Nephron progenitor cell (in vitro differentiated cells): ENCODE data around the gene RIBC2.

Source experiments
- DNase-seq: peaks from one replicate; pipeline ENCODE4 v3.0.0; 2021
- H3K27ac Mint-ChIP-seq: 2 replicates; pipeline ENCODE4 v1.8.0; 2021; ENCODE audit warnings: mild to moderate bottlenecking, moderate library complexity, mixed read lengths
- H3K27me3 Mint-ChIP-seq: 2 replicates; pipeline ENCODE4 v1.8.0; 2021; ENCODE audit warnings: mild to moderate bottlenecking, low read depth, mixed read lengths; ENCODE audit not compliant: poor library complexity
- H3K36me3 Mint-ChIP-seq: 2 replicates; pipeline ENCODE4 v1.8.0; 2021; ENCODE audit warnings: low read depth, mixed read lengths
- H3K4me1 Mint-ChIP-seq: 2 replicates; pipeline ENCODE4 v1.8.0; 2021; ENCODE audit warnings: mixed read lengths
- H3K4me3 Mint-ChIP-seq: 2 replicates; pipeline ENCODE4 v1.8.0; 2021; ENCODE audit warnings: mild to moderate bottlenecking, moderate library complexity, mixed read lengths
- H3K9me3 Mint-ChIP-seq: 2 replicates; pipeline ENCODE4 v1.8.0; 2021; ENCODE audit warnings: mild to moderate bottlenecking, moderate library complexity, mixed read lengths
- CTCF ChIP-seq: fragments of 200-600 bp; sonication (generic); IDR thresholded peaks from 2 replicates; pipeline ENCODE4 v1.5.0; 2021; ENCODE audit warnings: antibody characterized with exemption

RIBC2 gene

DNA sequence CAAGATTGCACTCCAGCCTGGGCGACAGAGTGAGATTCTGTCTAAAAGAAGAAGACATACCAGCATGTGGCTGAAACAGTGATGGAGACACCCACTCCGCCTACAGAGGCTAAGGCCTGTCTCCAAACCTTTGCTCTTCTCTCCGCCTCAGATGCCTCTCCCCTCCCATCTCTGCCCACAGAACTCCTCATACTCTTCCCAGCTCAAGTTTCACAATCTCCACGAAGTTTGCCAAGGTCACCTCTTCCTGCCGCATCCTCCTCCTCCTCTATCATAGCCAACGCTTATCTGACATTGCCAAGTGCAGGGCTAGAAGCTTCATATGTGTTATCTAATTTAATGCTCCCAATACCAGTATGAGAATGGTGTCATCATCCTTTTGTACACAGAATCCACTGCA lies 63.3 kb downstream of the RIBC2 start:
- no peak for TF ChIP-seq CTCF
- Mint-ChIP-seq H3K36me3 (no peaks in the 10 kb centered on the region), H3K4me3 (no peak overlapping the region), H3K27ac (no peak overlapping the region), H3K9me3 (peaks cover 10% of the 10 kb centered on the region), H3K4me1 (peaks cover 41% of the 10 kb centered on the region), H3K27me3 (peaks cover 14% of the 10 kb centered on the region)
- no peak for DNase-seq

GRCh38 chr22:45477366-45478107 lies 64.0 kb downstream of the RIBC2 start:
- Mint-ChIP-seq H3K27ac (no peak overlapping the region), H3K27me3 (peaks cover 14% of the 10 kb centered on the region), H3K4me3 (no peak overlapping the region), H3K9me3 (peaks cover 10% of the 10 kb centered on the region), H3K4me1 (peaks cover 48% of the 10 kb centered on the region), H3K36me3 (no peaks in the 10 kb centered on the region)
- DNase-seq, result no peak
- TF ChIP-seq CTCF, result no peak

- Mint-ChIP-seq H3K4me3 (no peak overlapping the region), H3K36me3 (no peaks in the 10 kb centered on the region), H3K27ac (no peak overlapping the region), H3K9me3 (peaks cover 10% of the 10 kb centered on the region), H3K4me1 (peaks cover 52% of the 10 kb centered on the region), H3K27me3 (peaks cover 14% of the 10 kb centered on the region)
- TF ChIP-seq CTCF, result no peak
- no peak for DNase-seq
Observed at GRCh38 chr22:45478108-45478771, 64.7 kb downstream of the RIBC2 start.

DNA sequence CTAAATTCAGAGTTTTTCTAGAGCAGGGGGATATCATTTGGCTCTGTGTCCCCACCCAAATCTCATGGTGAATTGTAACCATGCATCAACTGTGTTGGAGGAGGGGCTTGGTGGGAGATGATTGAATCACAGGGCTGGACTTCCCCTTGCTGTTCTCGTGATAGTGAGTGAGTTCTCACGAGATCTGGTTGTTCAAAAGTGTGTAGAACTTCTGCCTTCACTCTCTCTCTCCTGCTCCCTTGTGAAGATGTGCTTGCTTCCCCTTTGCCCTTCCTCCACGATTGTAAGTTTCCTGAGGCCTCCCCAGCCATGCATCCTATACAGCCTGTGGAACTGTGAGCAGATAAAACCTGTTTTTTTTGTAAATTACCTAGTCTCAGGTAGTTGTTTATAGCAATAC lies 67.2 kb downstream of the RIBC2 start:
- Mint-ChIP-seq H3K27me3 (peaks cover 8% of the 10 kb centered on the region), H3K27ac (no peak overlapping the region), H3K4me3 (no peak overlapping the region), H3K36me3 (no peaks in the 10 kb centered on the region), H3K9me3 (peaks cover 19% of the 10 kb centered on the region), H3K4me1 (peaks cover 44% of the 10 kb centered on the region)
- DNase-seq, result no peak
- TF ChIP-seq CTCF, result no peak

GRCh38 chr22:45481661-45482060 lies 68.2 kb downstream of the RIBC2 start:
- Mint-ChIP-seq H3K4me3 (no peak overlapping the region), H3K4me1 (peaks cover 41% of the 10 kb centered on the region), H3K36me3 (peaks cover 3% of the 10 kb centered on the region), H3K27me3 (peaks cover 5% of the 10 kb centered on the region), H3K9me3 (peaks cover 23% of the 10 kb centered on the region), H3K27ac (no peak overlapping the region)
- TF ChIP-seq CTCF, result no peak
- DNase-seq, result no peak
